Osteocyte (in vitro differentiated cells): ENCODE measurements around the gene ACTL7B. TPM values are rescaled to one million over a fixed set of nuclear protein-coding genes. Genes with fewer than 3 reads are reported as not detected.

Source experiments
- DNase-seq: peaks from one replicate; pipeline ENCODE4 v3.0.0; 2021; ENCODE audit warnings: mixed read lengths; ENCODE audit not compliant: unreplicated experiment; ENCODE audit errors: extremely low spot score
- H3K27ac Mint-ChIP-seq: one replicate; pipeline ENCODE4 v1.8.0; 2021; ENCODE audit warnings: mild to moderate bottlenecking, mixed read lengths; ENCODE audit not compliant: unreplicated experiment
- H3K27me3 Mint-ChIP-seq: one replicate; pipeline ENCODE4 v1.8.0; 2021; ENCODE audit warnings: mixed read lengths; ENCODE audit not compliant: unreplicated experiment
- H3K36me3 Mint-ChIP-seq: one replicate; pipeline ENCODE4 v1.8.0; 2021; ENCODE audit warnings: mixed read lengths; ENCODE audit not compliant: unreplicated experiment
- H3K4me1 Mint-ChIP-seq: one replicate; pipeline ENCODE4 v1.8.0; 2021; ENCODE audit warnings: mixed read lengths; ENCODE audit not compliant: unreplicated experiment
- H3K4me3 Mint-ChIP-seq: one replicate; pipeline ENCODE4 v1.8.0; 2021; ENCODE audit warnings: mild to moderate bottlenecking, moderate library complexity, mixed read lengths; ENCODE audit not compliant: unreplicated experiment
- H3K9me3 Mint-ChIP-seq: one replicate; pipeline ENCODE4 v1.8.0; 2021; ENCODE audit warnings: mixed read lengths; ENCODE audit not compliant: unreplicated experiment
- CTCF ChIP-seq: fragments of 200-600 bp; sonication (generic); IDR thresholded peaks from 2 replicates; pipeline ENCODE4 v1.5.0; 2021; ENCODE audit warnings: antibody characterized with exemption, mild to moderate bottlenecking, moderate library complexity
- total RNA-seq: library from RNA; stranded (reverse); gene quantifications from 2 replicates; pipeline ENCODE4 v1.2.1, GENCODE V29; 2021

Gene ACTL7B
- total RNA-seq, 1 donor from 2014 or later, result not detected

DNA sequence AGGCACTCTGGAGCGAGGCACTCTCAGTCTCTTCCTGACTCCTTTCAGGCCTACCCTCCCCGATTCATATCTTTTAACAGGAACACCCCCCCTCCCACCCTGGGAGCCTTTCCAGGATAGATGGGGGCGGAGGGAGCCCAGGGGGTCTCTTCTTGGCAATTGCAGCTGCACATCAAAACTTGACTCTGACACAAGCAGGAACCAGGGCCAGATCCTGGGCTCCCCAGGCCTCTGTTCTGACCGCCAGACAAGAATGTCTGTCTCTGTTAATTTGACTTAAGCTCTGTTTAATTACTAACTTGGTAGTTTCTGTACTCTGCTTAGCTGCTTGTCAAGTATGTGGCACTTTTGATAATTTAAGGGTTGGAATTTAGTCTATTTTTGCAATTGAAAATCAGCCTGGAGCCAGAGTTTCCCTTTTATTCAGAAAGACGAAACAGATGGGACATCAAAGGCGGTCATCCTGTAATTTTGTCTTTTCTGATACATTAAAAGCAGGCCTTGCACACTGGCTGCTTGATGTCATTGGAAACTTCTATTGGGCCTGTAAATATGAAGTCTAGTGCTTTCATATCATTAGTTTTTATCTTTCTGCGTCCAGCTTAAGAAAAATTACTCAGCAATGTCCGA is 43.3 kb downstream of the ACTL7B start:
- DNase-seq, result no peak
- no peak for TF ChIP-seq CTCF
- no peaks in the 10 kb centered on the region for H3K36me3 Mint-ChIP-seq
- H3K4me3 Mint-ChIP-seq, result no peak overlapping the region
- no peak overlapping the region for H3K27ac Mint-ChIP-seq
- no peaks in the 10 kb centered on the region for H3K9me3 Mint-ChIP-seq
- H3K4me1 Mint-ChIP-seq, result peaks cover 2% of the 10 kb centered on the region
- H3K27me3 Mint-ChIP-seq, result peaks cover 31% of the 10 kb centered on the region

DNA sequence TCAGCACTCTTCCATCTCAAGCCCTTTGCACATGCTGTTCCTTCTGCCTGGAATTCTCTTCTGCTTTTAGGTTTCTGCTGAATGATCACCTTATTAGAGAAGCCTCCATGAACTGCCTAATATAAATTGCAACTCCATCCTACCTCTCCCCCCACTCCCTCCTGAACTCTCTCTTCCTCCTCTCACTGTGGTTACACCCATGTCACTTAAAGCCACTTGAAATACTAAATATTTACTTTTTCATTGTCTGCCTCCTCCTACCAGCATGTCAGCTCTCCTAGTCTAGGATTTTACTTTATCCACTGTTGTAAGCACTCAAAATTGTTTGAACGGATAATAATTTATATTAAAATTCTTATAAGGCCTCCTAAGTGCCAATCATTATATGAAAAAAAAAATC is 43.8 kb downstream of the ACTL7B start:
- no peaks in the 10 kb centered on the region for H3K36me3 Mint-ChIP-seq
- H3K27me3 Mint-ChIP-seq, result peaks cover 36% of the 10 kb centered on the region
- no peaks in the 10 kb centered on the region for H3K9me3 Mint-ChIP-seq
- H3K27ac Mint-ChIP-seq, result no peak overlapping the region
- H3K4me1 Mint-ChIP-seq, result peaks cover 2% of the 10 kb centered on the region
- DNase-seq, result no peak
- TF ChIP-seq CTCF, result no peak
- H3K4me3 Mint-ChIP-seq, result no peak overlapping the region

DNA sequence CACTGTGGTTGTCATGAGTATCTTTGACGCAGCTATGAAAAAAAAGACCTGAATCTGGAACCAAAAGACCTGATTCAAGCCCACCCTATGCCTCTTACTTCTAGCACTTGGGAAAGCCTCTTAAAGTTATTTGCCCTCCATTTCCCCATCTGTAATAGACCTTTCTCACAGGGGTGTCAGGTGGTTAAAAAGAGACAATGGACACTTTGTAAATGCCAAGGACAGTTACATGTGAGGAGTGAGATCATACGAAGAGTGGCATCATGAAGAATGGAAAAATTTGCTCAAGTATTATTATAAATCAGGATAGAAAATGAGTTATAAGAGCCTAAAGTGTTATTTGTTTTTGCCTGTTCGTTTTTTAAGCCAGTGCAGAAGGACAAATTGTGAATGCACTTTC is 46.5 kb downstream of the ACTL7B start:
- H3K4me1 Mint-ChIP-seq, result peaks cover 2% of the 10 kb centered on the region
- no peak for TF ChIP-seq CTCF
- peaks cover 49% of the 10 kb centered on the region for H3K27me3 Mint-ChIP-seq
- H3K4me3 Mint-ChIP-seq, result no peak overlapping the region
- no peaks in the 10 kb centered on the region for H3K9me3 Mint-ChIP-seq
- no peaks in the 10 kb centered on the region for H3K36me3 Mint-ChIP-seq
- DNase-seq, result no peak
- H3K27ac Mint-ChIP-seq, result no peak overlapping the region

Other genes with a start within 250 kb of the ACTL7B start
- gene ACTL7A, start 6.3 kb upstream of the ACTL7B start, total RNA-seq, result not detected in 2 replicates
- gene ELP1, start 78.1 kb upstream of the ACTL7B start, total RNA-seq, result 25.7 and 26.1 TPM in 2 replicates
- 8.8 and 9.0 TPM in 2 replicates for gene ABITRAM, start 78.4 kb upstream of the ACTL7B start, total RNA-seq
- 46.3 and 55.4 TPM in 2 replicates for gene CTNNAL1, start 157.5 kb upstream of the ACTL7B start, total RNA-seq